HG03135 (cell line): ENCODE data around the gene TMEM128.
"Not testable (repeated sequence)": the region's sequence is repeated elsewhere in the genome, so short reads cannot be mapped to it uniquely, and the experiment has no call there.

Source experiments
- ATAC-seq: cut with Tn5 transposase; IDR thresholded peaks from one replicate; pipeline ENCODE4 v1.9.1; 2021; ENCODE audit warnings: mild to moderate bottlenecking, moderate library complexity; ENCODE audit not compliant: unreplicated experiment

The TMEM128 gene

GRCh38 chr4:4256799-4257198 lies 8.8 kb upstream of the TMEM128 start:
- no peak for ATAC-seq

- no peak for ATAC-seq
These were observed 6.6 kb upstream of the TMEM128 start for GRCh38 chr4:4254666-4255065.

- ATAC-seq = no peak
These were observed 6.2 kb upstream of the TMEM128 start for GRCh38 chr4:4254199-4254598.

- no peak for ATAC-seq
These were observed 1.8 kb upstream of the TMEM128 start for GRCh38 chr4:4249866-4250265.

- ATAC-seq = not testable (repeated sequence)
These were observed 1.3 kb upstream of the TMEM128 start for GRCh38 chr4:4249342-4249741.

GRCh38 chr4:4248885-4249203 lies 821 bp upstream of the TMEM128 start:
- ATAC-seq = no peak

- peak; percentile 2 for ATAC-seq
These were observed 361 bp downstream of the TMEM128 start for GRCh38 chr4:4247696-4248028.

GRCh38 chr4:4245172-4245571 lies 2.9 kb downstream of the TMEM128 start:
- no peak for ATAC-seq

- ATAC-seq = not testable (repeated sequence)
These were observed 8.5 kb downstream of the TMEM128 start for GRCh38 chr4:4239551-4239950.

GRCh38 chr4:4233610-4234009 lies 14.4 kb downstream of the TMEM128 start:
- ATAC-seq = no peak

GRCh38 chr4:4228356-4228668 lies 19.7 kb downstream of the TMEM128 start:
- ATAC-seq = no peak

- no peak for ATAC-seq
These were observed 20.3 kb downstream of the TMEM128 start for GRCh38 chr4:4227510-4228355.

GRCh38 chr4:4226606-4227438 lies 21.2 kb downstream of the TMEM128 start, which contains the start of gene OTOP1:
TSS of gene OTOP1 (minus strand) at chr4:4226929. CDS start at chr4:4226864, 65 bp downstream.
- ATAC-seq = no peak

- no peak for ATAC-seq
These were observed 22.0 kb downstream of the TMEM128 start for GRCh38 chr4:4225915-4226605.

GRCh38 chr4:4217113-4217512 lies 30.9 kb downstream of the TMEM128 start:
- ATAC-seq = no peak

- no peak for ATAC-seq
These were observed 31.4 kb downstream of the TMEM128 start for GRCh38 chr4:4216648-4217047.

GRCh38 chr4:4213674-4214073 lies 34.3 kb downstream of the TMEM128 start:
- ATAC-seq = not testable (repeated sequence)

GRCh38 chr4:4206204-4206603 lies 41.8 kb downstream of the TMEM128 start:
- ATAC-seq = no peak

- no peak for ATAC-seq
These were observed 43.6 kb downstream of the TMEM128 start for GRCh38 chr4:4204401-4204745.

GRCh38 chr4:4203688-4204400 lies 44.2 kb downstream of the TMEM128 start:
- no peak for ATAC-seq

GRCh38 chr4:4202510-4202909 lies 45.5 kb downstream of the TMEM128 start:
- ATAC-seq = no peak
